K562 (cell line): ENCODE data around the gene KCNMB1. TPM values are rescaled to one million over a fixed set of nuclear protein-coding genes. Genes with fewer than 3 reads are reported as not detected.
A peak's percentile ranks its signal among the peaks of the same experiment; 100 is the strongest.

Experiments
- ATF3 ChIP-seq, 2 experiments: fragments of 450-650 bp in 1 of 2; sonication (generic) in 1 of 2; formaldehyde crosslinking in 1 of 2; IDR thresholded peaks in 1 of 2; conservative IDR thresholded peaks in 1 of 2; 2 replicates each; pipeline versions ENCODE4 v1.6.1 to v1.8.1; 2016 to 2023; ENCODE audit warnings: mild to moderate bottlenecking in 2 of 2, moderate library complexity in 2 of 2, inconsistent platforms in 1 of 2, missing genetic modification reagents in 1 of 2
- CTBP1 ChIP-seq: fragments of 450-650 bp; IDR thresholded peaks from 2 replicates; pipeline ENCODE4 v1.6.1; 2016; ENCODE audit warnings: borderline replicate concordance
- EGR1 ChIP-seq: fragments of 450-650 bp; conservative IDR thresholded peaks from 2 replicates; pipeline ENCODE4 v1.6.1; 2017; ENCODE audit warnings: mild to moderate bottlenecking
- FOXK1 ChIP-seq: sonication (generic); formaldehyde crosslinking; IDR thresholded peaks from 2 replicates; pipeline ENCODE4 v1.8.0; 2022; ENCODE audit warnings: missing genetic modification reagents, mild to moderate bottlenecking, borderline replicate concordance
- GABPA ChIP-seq: fragments of 200-800 bp; sonication (Bioruptor generic); conservative IDR thresholded peaks from 2 replicates; pipeline ENCODE4 v1.6.1; 2016; ENCODE audit warnings: low read depth, missing genetic modification characterization, missing compliant biosample characterization
- MGA ChIP-seq: fragments of 450-650 bp; IDR thresholded peaks from 2 replicates; pipeline ENCODE4 v1.6.1; 2016; ENCODE audit warnings: mild to moderate bottlenecking, moderate library complexity
- NELFE ChIP-seq: IDR thresholded peaks from 2 replicates; pipeline ENCODE4 v1.6.1; 2011; ENCODE audit warnings: mild to moderate bottlenecking; ENCODE audit not compliant: insufficient read depth, insufficient read length
- ZBED1 ChIP-seq: IDR thresholded peaks from 2 replicates; pipeline ENCODE4 v1.6.1; 2014
- ZBTB34 ChIP-seq: fragments of 250-450 bp; sonication (Bioruptor Pico); IDR thresholded peaks from 2 replicates; pipeline ENCODE4 v1.8.0; 2021; ENCODE audit warnings: mild to moderate bottlenecking, moderate library complexity
- ZNF124 ChIP-seq: sonication (generic); formaldehyde crosslinking; IDR thresholded peaks from 2 replicates; pipeline ENCODE4 v1.8.1; 2022; ENCODE audit warnings: missing genetic modification reagents
- ZNF134 ChIP-seq: fragments of 250-450 bp; sonication (Bioruptor Pico); conservative IDR thresholded peaks from 2 replicates; pipeline ENCODE4 v1.4.0; 2020
- ZNF24 ChIP-seq: fragments of 450-650 bp; IDR thresholded peaks from 2 replicates; pipeline ENCODE4 v1.6.1; 2016
- polyA plus RNA-seq, 8 experiments: library from polyadenylated mRNA; depleted of rRNA in 4 of 8; stranded (reverse) in 5 of 8; unstranded in 3 of 8; fragments of >200 nt; fragmentation: Nextera tagmentation in 2 of 8; fragmentation: Illumina TruSeq in 1 of 8; extraction: Ambion mirVana in 2 of 8; extraction: Trizol in 1 of 8; gene quantifications; 2 replicates each; pipeline versions ENCODE4 v1.2.1 to v1.2.3, GENCODE V29; 2011 to 2014; ENCODE audit warnings: inconsistent platforms in 1 of 8, missing spikeins in 1 of 8
- total RNA-seq, 7 experiments: library from RNA; depleted of rRNA in 6 of 7; stranded (reverse); fragments of >200 nt in 6 of 7; fragmentation: Illumina TruSeq in 2 of 7; extraction: Trizol in 2 of 7; gene quantifications; 2 replicates each; pipeline versions ENCODE4 v1.2.1 to v1.2.3, GENCODE V29; 2011 to 2021; ENCODE audit warnings: low replicate concordance in 1 of 7

Gene KCNMB1
- total and polyA plus RNA-seq, 9 of the 15 experiments (the other 6 are each of a cell fraction or from before 2014, with no cell fraction given), result not detected

GRCh38 chr5:170333161-170333910, 55.8 kb downstream of the KCNMB1 start (continued):
- no peak for TF ChIP-seq MGA
- 0 out of 2 replicates have a peak, but pooled peaks have one; percentile 15 for TF ChIP-seq CTBP1
- no peak for TF ChIP-seq FOXK1
- TF ChIP-seq ATF3 (IDR thresholded peaks at IDR 0.05), result no peak
- no peak for TF ChIP-seq ATF3 (CRISPR knock-in tag; conservative IDR thresholded peaks at IDR 0.05)
- TF ChIP-seq ZBED1, result no peak
- TF ChIP-seq NELFE, result no peak
- TF ChIP-seq GABPA (tag), result 0 out of 2 replicates have a peak, but pooled peaks have one; percentile 22
- TF ChIP-seq ZNF134, result no peak
- no peak for TF ChIP-seq ZNF24
- peak; percentile 41; the same call in 1 of the 2 replicates for TF ChIP-seq EGR1
- TF ChIP-seq ZBTB34 (CRISPR knock-in tag), result no peak
- no peak for TF ChIP-seq ZNF124 (CRISPR knock-in tag)
